K562 (cell line): ENCODE data around the gene PRKCE. TPM values are rescaled to one million over a fixed set of nuclear protein-coding genes. Genes with fewer than 3 reads are reported as not detected.

Experiments used
- ATAC-seq: fragments of 200-7000 bp; cut with Tn5 transposase; 3 replicates; pipeline ENCODE4 v1.9.1; 2020; ENCODE audit warnings: moderate library complexity
- BruUV-seq: library from RNA; stranded (reverse); fragments of 400-500 nt; replicated peaks from 2 replicates; lab custom pipeline; 2021; lab: Mats Ljungman, UMichigan
- CTCF ChIA-PET: fragments of 300-600 bp; formaldehyde crosslinking; extraction: SDS; loops from one replicate; lab custom pipeline; 2021; ENCODE audit warnings: low intra/inter-chr PET ratio; lab: Yijun Ruan, JAX
- POLR2A ChIA-PET: fragments of 300-600, 350-650 bp; sonication (Branson Sonifier 250); formaldehyde crosslinking; extraction: SDS; loops from one replicate; lab custom pipeline; 2021; ENCODE audit warnings: antibody characterized with exemption, inconsistent platforms; lab: Yijun Ruan, JAX
- DNase-seq, 4 experiments: peaks; one replicate each; pipeline versions ENCODE4 v3.0.0 to v3.0.0-alpha.2; 2011 to 2018; ENCODE audit warnings: low spot score in 3 of 4, mixed read lengths in 3 of 4; ENCODE audit errors: extremely low read depth in 1 of 4
- FAIRE-seq: peaks from 2 replicates; lab custom pipeline; 2011; peaks lifted over from hg19 to GRCh38; lab: Jason Lieb, UNC
- H2AFZ ChIP-seq: 2 replicates; pipeline ENCODE4 v1.6.0; 2011; ENCODE audit warnings: low read depth, low read length, control low read depth, inconsistent platforms
- H3K27ac ChIP-seq: fragments of 200-600 bp; 3 replicates; pipeline ENCODE4 v1.8.0; 2011; ENCODE audit warnings: low read depth, mild to moderate bottlenecking, control low read depth, inconsistent platforms, low read length, moderate library complexity, mixed read lengths; ENCODE audit errors: extremely low read depth
- H3K27me3 ChIP-seq, 2 experiments: fragments of 300-600 bp in 1 of 2; 2 replicates in 1 of 2; 3 replicates in 1 of 2; pipeline versions ENCODE4 v1.6.0 to v1.8.0; 2011; ENCODE audit warnings: inconsistent platforms in 2 of 2, low read length in 2 of 2, mild to moderate bottlenecking in 1 of 2, mixed read lengths in 1 of 2, moderate library complexity in 1 of 2; ENCODE audit not compliant: control insufficient read depth in 2 of 2, insufficient read depth in 2 of 2
- H3K36me3 ChIP-seq: fragments of 300-600 bp; 3 replicates; pipeline ENCODE4 v1.8.0; 2011; ENCODE audit warnings: mild to moderate bottlenecking, low read length, inconsistent platforms; ENCODE audit not compliant: control insufficient read depth, insufficient read depth
- H3K4me1 ChIP-seq, 2 experiments: fragments of 200-600 bp in 1 of 2; replicated peaks in 1 of 2; 2 replicates in 1 of 2; 3 replicates in 1 of 2; pipeline versions ENCODE4 v1.5.1 to v1.8.0; 2011; ENCODE audit warnings: inconsistent platforms in 2 of 2, low read length in 2 of 2, mild to moderate bottlenecking in 1 of 2, mixed read lengths in 1 of 2, moderate library complexity in 1 of 2; ENCODE audit not compliant: control insufficient read depth in 2 of 2, insufficient read depth in 2 of 2
- H3K4me2 ChIP-seq: 2 replicates; pipeline ENCODE4 v1.6.1; 2011; ENCODE audit warnings: low read length, control low read depth, inconsistent platforms, mixed read lengths; ENCODE audit not compliant: insufficient read depth
- H3K4me3 ChIP-seq: fragments of 200-600 bp; sonication (generic), shearing (Covaris generic); 2 replicates; pipeline ENCODE4 v1.5.1; 2016; ENCODE audit warnings: control low read depth, inconsistent platforms
- H3K79me2 ChIP-seq: fragments of 200-600 bp; 3 replicates; pipeline ENCODE4 v1.8.0; 2011; ENCODE audit warnings: low read length, inconsistent platforms; ENCODE audit not compliant: control insufficient read depth, insufficient read depth
- H3K9ac ChIP-seq, 2 experiments: 2 replicates each; pipeline versions ENCODE4 v1.6.0 to v1.6.1; 2011; ENCODE audit warnings: low read depth in 2 of 2, low read length in 2 of 2, control low read depth in 1 of 2, inconsistent platforms in 1 of 2, mild to moderate bottlenecking in 1 of 2, mixed read lengths in 1 of 2; ENCODE audit not compliant: insufficient read depth in 1 of 2
- H3K9me1 ChIP-seq: one replicate; pipeline ENCODE4 v1.6.0; 2011; ENCODE audit warnings: inconsistent platforms, mild to moderate bottlenecking, low read length, moderate library complexity; ENCODE audit not compliant: control insufficient read depth, insufficient read depth
- H3K9me3 ChIP-seq: replicated peaks from 2 replicates; pipeline ENCODE4 v1.5.1; 2011; ENCODE audit warnings: low read depth, low read length, inconsistent platforms; ENCODE audit not compliant: control insufficient read depth, insufficient read depth
- H4K20me1 ChIP-seq: replicated peaks from 2 replicates; pipeline ENCODE4 v1.6.1; 2011; ENCODE audit warnings: low read length, inconsistent platforms, mixed read lengths; ENCODE audit not compliant: control insufficient read depth, insufficient read depth
- SP2 ChIP-seq: IDR thresholded peaks from 2 replicates; pipeline ENCODE4 v1.6.1; 2011; ENCODE audit warnings: mild to moderate bottlenecking, low read depth, low read length, moderate library complexity; ENCODE audit not compliant: poor library complexity, severe bottlenecking; ENCODE audit errors: extremely low read depth
- STAG1 ChIP-seq: sonication (generic); formaldehyde crosslinking; IDR thresholded peaks from 2 replicates; pipeline ENCODE4 v1.5.0; 2020; ENCODE audit warnings: missing genetic modification reagents, borderline replicate concordance
- ZNF311 ChIP-seq: fragments of 250-450 bp; sonication (Bioruptor Pico); IDR thresholded peaks from 2 replicates; pipeline ENCODE4 v1.4.0; 2020; ENCODE audit warnings: mild to moderate bottlenecking, moderate library complexity
- ZNF764 ChIP-seq: fragments of 250-450 bp; sonication (Bioruptor Pico); IDR thresholded peaks from 2 replicates; pipeline ENCODE4 v1.4.0; 2020; ENCODE audit warnings: low read depth, mild to moderate bottlenecking, moderate library complexity
- WGBS: fragments of 100-300 bp; shearing (Covaris generic); methylation state at CpG from one replicate; pipeline ENCODE4 v1.1.6; 2016; ENCODE audit warnings: low coverage, mixed read lengths; ENCODE audit not compliant: insufficient coverage; ENCODE audit errors: missing lambda C conversion rate; 5-methylcytosine and 5-hydroxymethylcytosine counted together
- in situ Hi-C: fragments of 300-500 bp; cut with MboI; formaldehyde crosslinking; loops from 4 replicates; pipeline ENCODE4 v1.15.0; 2018; ENCODE audit warnings: inconsistent platforms, mixed read lengths
- intact Hi-C: fragments of 100-400 bp; cut with micrococcal nuclease; formaldehyde crosslinking; loops from 2 replicates; pipeline ENCODE4 v1.14.2; 2022
- polyA plus RNA-seq, 8 experiments: library from polyadenylated mRNA; depleted of rRNA in 4 of 8; stranded (reverse) in 5 of 8; unstranded in 3 of 8; fragments of >200 nt; fragmentation: Nextera tagmentation in 2 of 8; fragmentation: Illumina TruSeq in 1 of 8; extraction: Ambion mirVana in 2 of 8; extraction: Trizol in 1 of 8; gene quantifications; 2 replicates each; pipeline versions ENCODE4 v1.2.1 to v1.2.3, GENCODE V29; 2011 to 2014; ENCODE audit warnings: inconsistent platforms in 1 of 8, missing spikeins in 1 of 8
- total RNA-seq, 7 experiments: library from RNA; depleted of rRNA in 6 of 7; stranded (reverse); fragments of >200 nt in 6 of 7; fragmentation: Illumina TruSeq in 2 of 7; extraction: Trizol in 2 of 7; gene quantifications; 2 replicates each; pipeline versions ENCODE4 v1.2.1 to v1.2.3, GENCODE V29; 2011 to 2021; ENCODE audit warnings: low replicate concordance in 1 of 7

Gene PRKCE
- total and polyA plus RNA-seq, 9 of the 15 experiments (the other 6 are each of a cell fraction or from before 2014, with no cell fraction given), result 0.06 to 1.0 (median 0.22) TPM; not detected in 1

DNA sequence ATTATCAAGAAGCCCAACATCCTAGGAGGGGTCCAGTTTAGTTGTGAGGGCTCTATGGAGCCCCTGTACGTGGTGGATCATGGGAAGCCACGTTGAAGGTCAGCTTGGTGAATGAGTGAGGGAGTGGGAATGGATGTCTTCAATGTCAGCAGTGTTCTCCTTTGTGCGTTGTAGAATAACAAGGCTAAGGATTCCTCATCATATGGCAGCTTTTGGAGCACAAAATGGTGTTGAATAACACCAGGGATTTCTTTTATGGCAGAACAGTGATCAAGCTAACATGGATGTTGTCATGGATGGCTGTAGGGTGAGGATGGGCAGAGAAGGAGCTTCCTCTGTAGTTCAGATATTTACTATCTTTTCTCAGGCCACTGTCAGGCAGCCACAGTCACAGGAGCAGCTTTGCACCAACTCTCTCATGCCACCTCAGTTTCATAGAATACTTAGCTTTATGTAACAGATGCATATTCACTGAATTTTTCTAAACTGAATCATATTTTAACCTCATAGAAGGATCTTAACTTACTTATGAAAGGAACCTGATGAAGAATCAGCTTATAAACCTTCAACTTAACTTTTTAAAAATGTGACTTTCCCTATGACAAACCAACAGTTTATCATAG lies 361.3 kb downstream of the PRKCE start:
- H3K9me1 ChIP-seq, result no peaks in the 10 kb centered on the region
- no peak overlapping the region for H3K4me3 ChIP-seq
- BruUV-seq, result no TSS peak
- TF ChIP-seq STAG1 (CRISPR knock-in tag), result no peak
- TF ChIP-seq ZNF764 (CRISPR knock-in tag), result no peak
- TF ChIP-seq SP2, result no peak
- TF ChIP-seq ZNF311 (CRISPR knock-in tag), result no peak
- TF ChIP-seq, all 486 proteins: peak for 0
- Histone ChIP-seq H3K27me3 (peaks cover 10% of the 10 kb centered on the region in 2 experiments; a peak in 3 of 5 replicates), H3K9ac (no peak overlapping the region), H3K36me3 (no peaks in the 10 kb centered on the region), H3K27ac (no peak overlapping the region), H2AFZ (no peak overlapping the region), H3K79me2 (no peaks in the 10 kb centered on the region), H3K9me3 (no peaks in the 10 kb centered on the region), H4K20me1 (no peaks in the 10 kb centered on the region; the same call in 1 of the 2 replicates), H3K4me1 (no peaks in the 10 kb centered on the region), H3K4me2 (no peak overlapping the region)
- in situ Hi-C loops, result loop anchor here (10.0 kb wide), 1 partner anchor 362 kb away; no protein-coding TSS in a partner anchor
- ATAC-seq, result no peak
- WGBS, result 0% methylated on average over 3 of the region's 3 CpGs
- intact Hi-C loops, result loop anchor here (5.0 to 10.0 kb wide), 2 partner anchors 282 to 355 kb away; partner anchors contain the start of gene EPAS1
- CTCF ChIA-PET, result interaction anchor here (1.3 to 3.6 kb wide), 2 partner anchors 448 to 449 kb away, joined by 3 to 48 read pairs; no protein-coding TSS in a partner anchor
- DNase-seq, result no peak
- no peak for FAIRE-seq
- POLR2A ChIA-PET, result interaction anchor here (0.6 to 1.0 kb wide), 2 partner anchors 12 to 186 kb away, joined by 3 read pairs; no protein-coding TSS in a partner anchor
